ENCODE results near the gene KRT73.

KRT73 gene

DNA sequence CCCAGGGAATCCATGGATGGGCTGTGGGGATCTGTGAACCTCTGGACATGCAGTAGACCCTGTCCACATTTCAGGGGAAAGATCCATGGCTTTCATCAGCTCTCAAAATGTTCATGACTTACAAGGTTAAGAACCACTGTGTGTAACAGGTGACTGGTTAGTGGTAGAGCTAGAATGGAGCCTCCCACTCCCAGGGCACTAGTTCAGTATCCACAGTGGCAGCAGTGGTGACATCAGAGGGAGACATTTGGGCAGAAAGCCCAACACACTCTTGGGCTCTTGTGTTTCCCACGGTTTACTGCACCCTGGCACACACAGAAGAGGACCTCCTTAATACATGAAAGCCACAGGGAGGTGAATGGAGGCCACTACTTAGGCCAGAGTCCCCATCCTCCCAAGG lies 53.8 kb downstream of the KRT73 start:
- DNase-seq: no peak

DNA sequence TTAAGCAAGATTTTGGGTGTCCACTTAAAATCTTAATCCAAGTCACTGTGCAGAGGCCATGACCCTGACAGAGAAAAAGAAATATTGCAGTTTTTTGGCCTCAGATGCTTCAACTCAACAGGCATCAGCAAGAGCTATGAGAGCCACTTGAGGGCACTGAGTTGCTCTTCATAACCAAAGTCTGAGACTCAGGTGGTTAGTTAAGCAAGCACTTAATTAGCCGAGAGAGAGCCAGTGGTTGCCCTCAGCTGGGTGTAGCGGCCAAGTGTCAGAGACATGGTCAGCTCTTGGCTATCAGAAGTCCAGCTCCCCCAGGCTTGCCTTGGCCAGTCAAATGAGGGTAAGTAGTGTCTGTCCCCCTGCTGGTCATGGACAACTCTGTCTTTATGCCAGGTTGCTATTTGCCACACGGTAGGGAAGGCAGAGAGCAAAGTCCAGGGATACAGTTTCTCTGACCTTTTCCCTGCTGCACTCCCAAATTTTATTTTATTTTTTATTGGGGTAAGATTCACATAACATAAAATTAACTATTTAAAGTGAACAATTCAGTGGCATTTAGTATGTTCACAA lies 56.4 kb downstream of the KRT73 start:
- no peak for DNase-seq

DNA sequence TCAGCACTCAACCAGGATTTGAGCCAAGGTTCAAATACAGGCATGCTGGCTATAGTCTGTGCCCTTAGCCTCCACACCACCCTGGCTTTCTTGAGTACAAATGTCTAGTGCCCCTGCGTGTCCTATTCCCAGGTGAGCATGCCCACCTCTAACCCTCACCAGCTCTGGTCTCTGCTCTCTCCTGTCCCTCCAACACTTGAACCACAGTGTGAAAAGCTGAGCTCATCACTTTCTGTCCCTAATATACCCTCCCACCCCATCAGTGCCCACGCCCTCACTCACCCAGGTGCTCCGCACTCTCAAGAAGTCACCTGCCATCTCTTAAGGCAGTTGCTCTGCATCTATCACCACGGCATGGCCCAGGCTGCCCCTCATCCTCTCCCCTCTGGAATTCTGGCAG lies 58.4 kb downstream of the KRT73 start:
- no peak for DNase-seq

DNA sequence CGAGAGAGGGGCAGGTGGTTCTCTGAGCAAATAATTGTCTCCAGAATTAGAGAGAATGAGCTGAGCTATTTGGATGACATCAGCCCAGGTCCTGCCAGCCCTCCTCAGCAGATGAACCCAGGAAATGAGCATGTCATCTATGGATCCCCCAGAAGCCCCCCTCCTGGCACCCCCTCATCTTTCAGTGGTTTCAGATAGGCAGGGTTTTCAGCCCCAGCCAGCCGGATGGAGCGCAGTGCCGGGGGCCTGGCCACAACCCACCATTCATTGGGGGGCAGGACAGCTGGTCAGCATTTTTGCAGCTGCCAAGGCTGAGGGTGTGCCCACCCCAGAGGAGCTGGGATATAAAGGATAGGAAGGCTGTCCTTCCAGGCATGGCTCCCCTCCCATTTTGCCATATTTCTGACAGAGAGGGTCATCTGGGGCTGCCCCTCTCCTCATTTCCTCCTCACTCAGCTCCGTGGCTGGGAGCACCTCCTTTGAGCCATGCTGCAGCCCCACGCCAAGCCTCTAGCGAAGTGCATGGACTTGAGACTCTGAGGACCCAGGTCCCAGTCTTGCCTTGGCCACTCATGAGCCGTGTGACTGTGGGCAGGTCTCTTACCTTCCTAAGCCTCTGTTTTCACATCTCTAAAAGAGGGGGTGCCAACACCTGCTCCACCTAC lies 59.4 kb downstream of the KRT73 start:
- no peak for DNase-seq
